GM12892 (cell line): ENCODE data around the gene RAB6A.

Experiments
- POLR2A ChIP-seq: IDR thresholded peaks from 2 replicates; pipeline ENCODE4 v1.6.1; 2011; ENCODE audit warnings: low read depth, low read length, control low read depth
- POLR2AphosphoS5 ChIP-seq: IDR thresholded peaks from 2 replicates; pipeline ENCODE4 v1.6.1; 2011; ENCODE audit warnings: low read depth, low read length, control low read depth

- TF ChIP-seq POLR2AphosphoS5 = no peak
- no peak for TF ChIP-seq POLR2A
Observed at GRCh38 chr11:73757598-73757997, 3.3 kb downstream of the RAB6A start.
